ENCODE data around the gene TMEM187. TPM values are rescaled to one million over a fixed set of nuclear protein-coding genes. Genes with fewer than 3 reads are reported as not detected.

Gene TMEM187
- total RNA-seq, 1 donor = 6.9 TPM

DNA sequence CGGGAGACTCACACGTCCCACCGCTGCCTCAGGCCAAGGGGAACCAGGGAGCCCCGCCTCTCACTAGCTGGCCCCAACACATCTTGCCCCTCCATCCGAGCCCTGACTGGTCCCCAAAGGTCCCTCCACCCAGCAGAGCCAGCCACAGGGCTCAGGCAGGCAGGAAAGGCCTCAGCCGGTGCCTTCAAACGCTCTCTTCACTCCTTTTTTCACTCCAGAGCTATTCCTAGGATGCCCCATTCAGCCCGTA, 45.0 kb upstream of the TMEM187 start:
- Histone ChIP-seq H3K4me1 (ENCODE audit: insufficient read depth, low read length) (peaks cover 2% of the 10 kb centered on the region), H3K79me2 (ENCODE audit: insufficient read depth, low read length) (peaks cover 18% of the 10 kb centered on the region), H4K20me1 (ENCODE audit: insufficient read depth, low read length) (peaks cover 30% of the 10 kb centered on the region), H3K27me3 (ENCODE audit: insufficient read depth, low read length) (peaks cover 6% of the 10 kb centered on the region), H3K27ac (ENCODE audit: low read depth, low read length) (peak overlapping the region; percentile 78), H3K36me3 (ENCODE audit: insufficient read depth, low read length) (peaks cover 22% of the 10 kb centered on the region), H3K4me2 (ENCODE audit: insufficient read depth, low read length) (peak overlapping the region; percentile 71), H2AFZ (ENCODE audit: low read length) (peak overlapping the region; percentile 61), H3K9me3 (ENCODE audit: low read depth, low read length) (no peaks in the 10 kb centered on the region), H3K4me3 (ENCODE audit: insufficient read depth, low read length) (peak overlapping the region; percentile 76)
- TF ChIP-seq, protein P1, sequence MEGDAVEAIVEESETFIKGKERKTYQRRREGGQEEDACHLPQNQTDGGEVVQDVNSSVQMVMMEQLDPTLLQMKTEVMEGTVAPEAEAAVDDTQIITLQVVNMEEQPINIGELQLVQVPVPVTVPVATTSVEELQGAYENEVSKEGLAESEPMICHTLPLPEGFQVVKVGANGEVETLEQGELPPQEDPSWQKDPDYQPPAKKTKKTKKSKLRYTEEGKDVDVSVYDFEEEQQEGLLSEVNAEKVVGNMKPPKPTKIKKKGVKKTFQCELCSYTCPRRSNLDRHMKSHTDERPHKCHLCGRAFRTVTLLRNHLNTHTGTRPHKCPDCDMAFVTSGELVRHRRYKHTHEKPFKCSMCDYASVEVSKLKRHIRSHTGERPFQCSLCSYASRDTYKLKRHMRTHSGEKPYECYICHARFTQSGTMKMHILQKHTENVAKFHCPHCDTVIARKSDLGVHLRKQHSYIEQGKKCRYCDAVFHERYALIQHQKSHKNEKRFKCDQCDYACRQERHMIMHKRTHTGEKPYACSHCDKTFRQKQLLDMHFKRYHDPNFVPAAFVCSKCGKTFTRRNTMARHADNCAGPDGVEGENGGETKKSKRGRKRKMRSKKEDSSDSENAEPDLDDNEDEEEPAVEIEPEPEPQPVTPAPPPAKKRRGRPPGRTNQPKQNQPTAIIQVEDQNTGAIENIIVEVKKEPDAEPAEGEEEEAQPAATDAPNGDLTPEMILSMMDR (IDR thresholded peaks at IDR 0.05; ENCODE audit: extremely low read depth, low read depth, low read length) = no peak
- DNase-seq (ENCODE audit: insufficient read length, low spot score, missing footprints) = no peak

DNA sequence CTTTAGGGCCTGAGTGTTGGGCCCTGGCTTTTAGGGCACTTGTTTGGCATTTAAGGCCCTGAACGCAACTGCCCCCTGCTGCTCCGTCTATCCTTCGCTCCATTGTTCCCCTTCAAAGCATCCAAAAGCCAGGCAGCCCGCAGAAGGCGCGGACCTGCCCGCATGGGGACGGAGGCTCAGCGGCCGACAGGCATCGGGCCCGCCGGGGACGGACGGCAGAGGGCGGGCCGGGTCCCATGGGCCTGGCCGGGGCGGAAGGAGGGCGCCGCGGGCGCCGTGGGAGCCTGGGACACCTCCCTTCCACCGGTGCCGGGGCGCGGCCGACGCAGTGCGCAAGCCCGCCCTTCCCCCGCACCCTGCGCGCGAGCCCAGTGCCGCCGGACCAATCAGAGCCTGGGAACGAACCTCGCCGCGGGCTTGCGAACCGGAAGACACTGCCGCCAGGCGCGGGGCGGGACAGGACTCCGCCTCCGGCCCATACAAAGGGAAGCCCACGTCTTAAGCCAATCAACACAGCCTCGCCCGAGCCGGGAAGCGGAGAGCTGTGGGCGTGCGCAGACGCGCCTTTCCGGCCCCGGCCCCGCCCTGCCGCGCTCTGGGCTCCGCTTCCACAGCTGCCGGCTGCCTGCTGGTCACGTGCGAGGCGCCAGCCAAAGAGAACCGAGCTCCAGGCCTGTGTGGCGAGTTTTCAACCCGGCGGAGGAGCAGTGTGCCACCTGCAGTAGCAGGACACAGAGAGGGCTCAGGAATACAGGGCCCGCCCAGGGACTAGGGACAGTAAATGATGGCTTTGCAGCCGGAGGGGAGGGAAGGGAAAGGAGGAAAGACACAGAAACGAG, 44.4 kb upstream of the TMEM187 start:
- peaks cover 22% of the 10 kb centered on the region for H3K36me3 ChIP-seq (ENCODE audit: insufficient read depth, low read length)
- H3K79me2 ChIP-seq (ENCODE audit: insufficient read depth, low read length) = peaks cover 23% of the 10 kb centered on the region
- peak overlapping the region; percentile 71 for H3K4me2 ChIP-seq (ENCODE audit: insufficient read depth, low read length)
- peak overlapping the region; percentile 78 for H3K27ac ChIP-seq (ENCODE audit: low read depth, low read length)
- H4K20me1 ChIP-seq (ENCODE audit: insufficient read depth, low read length) = peaks cover 35% of the 10 kb centered on the region
- H3K4me1 ChIP-seq (ENCODE audit: insufficient read depth, low read length) = peaks cover 2% of the 10 kb centered on the region
- H3K9me3 ChIP-seq (ENCODE audit: low read depth, low read length) = no peaks in the 10 kb centered on the region
- TF ChIP-seq, protein P1 (IDR thresholded peaks at IDR 0.05; ENCODE audit: extremely low read depth, low read depth, low read length) = peak; percentile 16
- peaks cover 6% of the 10 kb centered on the region for H3K27me3 ChIP-seq (ENCODE audit: insufficient read depth, low read length)
- DNase-seq (ENCODE audit: insufficient read length, low spot score, missing footprints) = peak; percentile 100
- H2AFZ ChIP-seq (ENCODE audit: low read length) = peak overlapping the region; percentile 61
- peak overlapping the region; percentile 76 for H3K4me3 ChIP-seq (ENCODE audit: insufficient read depth, low read length)

GRCh38 chrX:153928846-153929245, 43.7 kb upstream of the TMEM187 start:
- no peak overlapping the region for H3K27ac ChIP-seq (ENCODE audit: low read depth, low read length)
- H2AFZ ChIP-seq (ENCODE audit: low read length) = no peak overlapping the region
- H3K4me2 ChIP-seq (ENCODE audit: insufficient read depth, low read length) = peak overlapping the region; percentile 71
- peaks cover 22% of the 10 kb centered on the region for H3K36me3 ChIP-seq (ENCODE audit: insufficient read depth, low read length)
- H3K4me1 ChIP-seq (ENCODE audit: insufficient read depth, low read length) = peaks cover 6% of the 10 kb centered on the region
- H3K4me3 ChIP-seq (ENCODE audit: insufficient read depth, low read length) = no peak overlapping the region
- TF ChIP-seq, protein P1 (IDR thresholded peaks at IDR 0.05; ENCODE audit: extremely low read depth, low read depth, low read length) = no peak
- peaks cover 6% of the 10 kb centered on the region for H3K27me3 ChIP-seq (ENCODE audit: insufficient read depth, low read length)
- H4K20me1 ChIP-seq (ENCODE audit: insufficient read depth, low read length) = peaks cover 40% of the 10 kb centered on the region
- no peaks in the 10 kb centered on the region for H3K9me3 ChIP-seq (ENCODE audit: low read depth, low read length)
- DNase-seq (ENCODE audit: insufficient read length, low spot score, missing footprints) = no peak
- H3K79me2 ChIP-seq (ENCODE audit: insufficient read depth, low read length) = peaks cover 30% of the 10 kb centered on the region

- H3K4me2 ChIP-seq (ENCODE audit: insufficient read depth, low read length) = no peak overlapping the region
- H3K36me3 ChIP-seq (ENCODE audit: insufficient read depth, low read length) = peaks cover 22% of the 10 kb centered on the region
- peaks cover 6% of the 10 kb centered on the region for H3K27me3 ChIP-seq (ENCODE audit: insufficient read depth, low read length)
- H3K4me3 ChIP-seq (ENCODE audit: insufficient read depth, low read length) = no peak overlapping the region
- TF ChIP-seq, protein P1 (IDR thresholded peaks at IDR 0.05; ENCODE audit: extremely low read depth, low read depth, low read length) = no peak
- H3K79me2 ChIP-seq (ENCODE audit: insufficient read depth, low read length) = peaks cover 37% of the 10 kb centered on the region
- no peak overlapping the region for H3K27ac ChIP-seq (ENCODE audit: low read depth, low read length)
- no peak overlapping the region for H2AFZ ChIP-seq (ENCODE audit: low read length)
- H3K9me3 ChIP-seq (ENCODE audit: low read depth, low read length) = no peaks in the 10 kb centered on the region
- H3K4me1 ChIP-seq (ENCODE audit: insufficient read depth, low read length) = peaks cover 9% of the 10 kb centered on the region
- peaks cover 46% of the 10 kb centered on the region for H4K20me1 ChIP-seq (ENCODE audit: insufficient read depth, low read length)
- no peak for DNase-seq (ENCODE audit: insufficient read length, low spot score, missing footprints)
Measured at GRCh38 chrX:153929576-153929975, 43.0 kb upstream of the TMEM187 start.

All from osteoblast (primary cell).